Stimulated activated CD4-positive, alpha-beta T cell treated with anti-CD3 and anti-CD28 coated beads, TNF-alpha, amount 100 ng/mL, for 48 hours (primary cell): ENCODE data around the gene TXLNB.

Experiments
- DNase-seq, 3 donors: peaks; one replicate each; pipeline ENCODE4 v3.0.0-alpha.2; 2020; ENCODE audit warnings: low read depth in 3 of 3

TXLNB gene

DNA sequence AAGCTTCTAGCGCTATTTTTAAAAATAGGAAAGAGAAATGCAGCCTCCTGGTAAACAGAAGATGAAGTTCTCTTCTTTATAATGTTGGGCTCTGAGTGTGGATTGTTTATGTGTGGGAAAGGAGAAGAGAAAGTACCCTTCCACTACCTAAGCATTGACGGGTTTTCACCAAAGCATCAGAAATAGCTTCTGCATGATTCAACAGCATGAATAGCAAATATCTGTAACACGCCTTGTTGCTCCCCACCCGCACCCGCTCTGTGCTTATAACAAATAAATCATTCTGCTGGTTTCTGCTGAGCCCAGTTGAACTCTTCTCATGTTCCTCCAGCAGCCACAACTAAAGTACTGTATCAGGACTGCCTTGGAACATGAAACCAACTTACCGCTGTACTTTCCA is 20.7 kb downstream of the TXLNB start:
- DNase-seq = no peak

DNA sequence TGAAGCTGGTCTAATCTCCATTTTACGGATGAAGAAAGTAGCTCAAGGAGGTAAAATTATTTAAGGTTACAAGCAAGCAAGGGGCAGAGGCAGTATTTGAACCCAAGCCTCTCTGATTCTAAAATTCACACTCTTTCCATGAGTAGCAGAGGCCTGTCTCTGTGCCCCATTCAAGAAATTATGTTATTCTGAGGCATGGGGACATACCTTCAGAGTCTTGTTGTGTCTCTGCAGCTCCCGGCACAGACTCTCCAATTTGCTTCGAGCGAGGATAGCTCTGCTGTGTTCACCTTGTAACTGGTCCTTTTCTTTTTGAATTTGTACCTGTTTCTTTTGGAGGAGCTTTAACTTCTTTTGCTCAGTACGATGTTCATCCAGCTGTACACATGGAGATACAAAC is 21.5 kb downstream of the TXLNB start:
- DNase-seq = no peak

DNA sequence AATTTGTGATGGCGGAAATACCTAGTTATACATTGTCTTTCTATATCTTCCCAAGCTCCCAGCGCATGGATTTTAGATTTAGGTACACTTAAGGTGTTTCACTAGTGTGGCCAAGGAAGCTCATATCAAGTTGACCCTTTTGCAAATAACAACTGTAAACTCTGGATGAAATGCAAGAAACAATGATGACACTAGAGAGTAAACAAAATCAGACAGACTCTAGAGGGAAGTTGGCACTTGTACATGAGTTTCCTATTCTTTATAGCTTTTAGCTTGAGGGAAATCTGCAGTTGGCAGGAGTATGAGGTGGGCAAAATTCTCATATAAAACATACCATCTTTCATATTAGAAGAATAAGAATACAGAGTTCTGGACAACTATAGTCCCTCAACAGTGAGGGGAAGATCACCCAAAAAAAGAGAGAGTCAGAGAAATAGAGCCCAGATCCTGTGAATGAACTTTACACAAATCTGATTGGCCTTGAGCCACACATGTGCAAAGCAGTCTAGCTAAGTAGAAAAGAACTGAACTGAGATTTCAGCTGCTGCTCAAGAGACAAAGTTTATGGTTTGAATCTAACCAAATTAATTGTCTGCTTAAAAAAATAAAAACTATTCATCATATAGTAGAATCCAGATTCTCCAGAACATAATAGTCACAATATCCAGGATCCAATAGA is 26.1 kb downstream of the TXLNB start:
- DNase-seq = no peak

DNA sequence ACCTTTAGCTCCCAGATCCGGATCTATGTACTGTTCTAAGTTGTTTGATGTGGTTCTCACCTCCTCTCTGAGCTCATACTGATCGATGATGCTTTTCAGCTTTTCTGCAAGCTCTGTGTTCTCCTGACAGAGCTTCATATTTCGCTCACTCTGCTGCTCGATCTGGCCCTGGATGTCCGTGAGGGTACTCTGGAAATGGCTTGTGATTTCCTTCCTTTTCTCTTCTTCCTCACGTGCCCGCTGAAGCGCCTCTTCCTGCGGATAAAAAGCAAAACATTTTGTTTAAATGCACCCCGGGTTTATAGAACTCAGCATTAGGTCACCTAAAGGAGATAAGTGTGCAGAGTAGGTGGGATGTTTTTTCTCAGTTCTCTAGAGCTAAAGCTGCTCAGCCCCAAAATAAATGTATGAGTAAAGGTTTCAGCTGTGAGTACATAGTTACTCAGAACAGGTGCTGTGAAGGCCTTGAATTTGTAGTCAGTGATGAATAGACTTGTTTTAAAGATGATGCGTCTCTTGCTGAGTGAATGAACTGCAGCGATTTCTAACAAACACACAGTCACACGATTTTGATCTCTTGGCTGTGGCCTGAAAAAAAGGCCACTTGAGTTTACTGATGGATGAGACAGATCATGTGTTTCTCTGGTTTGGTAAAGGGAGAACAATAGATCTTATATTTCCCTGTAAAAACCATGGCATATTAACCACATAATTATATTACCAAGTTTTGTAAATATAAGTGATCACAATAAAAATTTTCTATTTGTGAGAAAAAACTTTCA is 29.1 kb downstream of the TXLNB start:
- no peak for DNase-seq

DNA sequence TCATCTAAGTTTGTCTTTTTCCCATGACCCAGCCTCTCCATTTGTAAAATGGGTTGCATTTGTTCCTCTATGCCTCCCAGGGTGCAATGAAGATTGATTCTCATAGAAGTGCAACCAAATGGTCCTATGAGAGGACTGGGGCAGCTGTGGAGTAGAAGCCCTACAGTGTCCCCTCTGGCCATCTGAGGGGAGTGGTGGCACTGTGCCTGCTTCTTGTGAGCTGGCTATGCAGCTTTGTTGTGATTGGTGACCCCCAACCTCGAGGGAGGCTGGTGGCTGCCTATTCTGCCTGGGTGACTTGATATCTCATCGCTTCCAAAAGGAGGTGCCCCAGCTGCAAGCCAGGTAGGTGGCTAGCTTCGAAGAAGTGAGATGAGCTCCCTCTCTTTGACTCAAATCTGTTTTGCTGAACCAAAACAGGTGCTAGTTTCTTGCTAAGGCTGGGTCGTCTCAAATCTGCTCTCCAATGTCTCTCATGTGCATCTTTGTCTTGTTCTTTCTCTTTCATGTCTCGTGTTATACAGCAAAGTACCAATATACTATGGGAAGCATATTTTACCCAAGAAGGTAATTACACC is 33.9 kb downstream of the TXLNB start:
- DNase-seq = no peak

DNA sequence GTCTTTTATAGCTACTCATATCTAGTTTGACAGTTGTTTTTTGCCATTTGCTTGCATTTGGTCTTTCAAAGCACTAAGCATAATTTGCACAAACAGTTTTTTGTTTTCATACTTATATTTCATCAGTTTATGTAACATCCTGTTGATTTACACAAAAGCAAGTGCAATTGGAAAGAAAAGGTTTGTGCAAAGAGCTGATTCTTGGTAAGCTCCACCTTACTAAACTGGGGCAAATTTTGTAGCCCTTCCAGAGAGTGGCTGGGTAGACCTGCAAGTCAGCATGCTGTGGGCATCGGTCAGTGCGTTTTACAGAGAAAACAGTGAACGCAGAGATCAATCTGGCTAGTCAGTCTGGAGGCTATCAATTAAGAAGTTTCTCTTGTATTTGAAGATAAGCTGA is 34.5 kb downstream of the TXLNB start:
- DNase-seq = no peak

DNA sequence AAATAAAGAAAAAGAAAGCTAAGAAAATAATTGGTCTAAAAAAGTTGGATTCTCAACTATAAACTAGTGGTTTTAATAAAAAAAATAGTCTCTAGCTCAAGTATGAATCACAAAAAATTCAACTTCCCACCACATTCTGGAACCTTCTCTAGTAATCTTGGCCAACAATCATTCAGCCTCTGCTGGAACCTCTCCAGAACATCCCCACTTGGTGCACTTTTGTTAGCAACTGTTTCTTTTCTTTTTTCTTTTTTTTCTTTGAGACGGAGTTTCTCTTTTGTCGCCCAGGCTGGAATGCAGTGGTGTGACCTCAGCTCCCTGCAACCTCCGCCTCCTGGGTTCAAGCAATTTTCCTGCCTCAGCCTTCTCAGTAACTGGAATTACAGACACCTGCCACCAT is 35.7 kb downstream of the TXLNB start:
- DNase-seq = no peak

DNA sequence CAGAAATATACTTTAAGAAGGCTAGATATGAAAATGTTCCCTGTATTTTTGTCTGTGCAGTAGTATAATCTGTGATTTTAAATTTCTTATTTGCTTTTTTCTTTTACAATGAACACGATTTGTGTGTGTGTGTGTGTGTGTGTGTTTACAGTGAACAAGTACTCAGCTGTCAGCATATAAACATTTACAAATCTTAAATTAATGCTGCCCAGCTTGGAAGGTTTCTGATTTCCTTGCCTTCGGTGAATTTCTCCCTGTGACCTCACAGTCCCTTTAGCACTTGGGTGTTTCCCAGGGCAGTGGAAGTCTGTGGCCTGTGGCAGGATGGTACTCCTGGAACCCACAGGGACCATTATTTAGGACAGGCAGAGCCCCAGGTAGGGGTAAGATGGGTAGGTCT is 37.6 kb downstream of the TXLNB start:
- DNase-seq = no peak

DNA sequence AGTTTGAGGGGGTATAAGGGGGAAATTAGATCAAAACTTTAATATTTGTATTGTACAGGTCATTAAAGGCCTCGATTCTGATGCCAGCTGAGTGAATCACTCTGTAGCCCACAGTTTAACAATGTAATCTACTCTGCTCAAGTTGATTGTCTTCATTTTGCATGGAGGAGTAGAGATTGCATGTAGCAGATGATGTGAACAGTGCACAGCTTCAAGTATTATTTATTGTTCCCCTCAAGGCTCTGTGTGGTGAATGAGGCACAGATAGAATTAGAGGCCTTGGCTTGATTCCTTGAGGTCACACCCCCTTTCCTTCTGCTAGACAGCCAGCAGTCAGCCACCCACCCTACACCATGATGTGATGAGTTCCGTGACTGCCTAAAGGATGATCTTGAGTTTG is 38.1 kb downstream of the TXLNB start:
- DNase-seq = no peak

DNA sequence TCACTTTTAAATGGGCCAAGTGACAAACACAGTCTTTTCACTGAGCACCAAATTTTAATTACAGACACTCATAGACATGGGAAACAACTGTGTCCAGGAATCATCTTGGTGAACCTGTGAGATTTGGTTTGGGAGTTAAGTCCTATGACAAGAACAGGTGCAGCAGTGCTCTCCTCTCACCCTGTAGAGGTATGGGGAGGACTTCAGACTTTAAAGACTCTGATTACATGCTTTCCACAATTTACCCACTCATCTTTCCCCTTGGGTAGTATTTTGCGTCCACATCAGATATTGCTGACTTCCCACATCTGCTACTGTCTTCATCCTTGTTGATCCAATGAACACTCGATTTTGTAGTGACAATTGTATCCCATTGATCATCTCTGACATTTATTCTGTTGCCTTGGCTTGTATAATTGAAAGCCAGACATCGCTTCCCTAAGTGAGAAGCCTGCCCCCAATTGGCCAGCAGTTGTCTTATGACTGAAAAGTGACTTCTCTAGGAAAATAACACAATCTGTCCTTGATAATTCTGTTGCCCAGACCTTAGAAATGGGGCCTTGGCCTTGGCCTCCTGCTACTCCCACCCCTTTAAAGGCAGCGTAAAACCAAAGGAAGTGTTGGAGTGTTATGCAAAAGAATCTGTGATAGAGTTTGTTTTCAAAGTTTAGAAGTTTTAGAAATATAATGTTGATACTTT is 40.0 kb downstream of the TXLNB start:
- DNase-seq = no peak

DNA sequence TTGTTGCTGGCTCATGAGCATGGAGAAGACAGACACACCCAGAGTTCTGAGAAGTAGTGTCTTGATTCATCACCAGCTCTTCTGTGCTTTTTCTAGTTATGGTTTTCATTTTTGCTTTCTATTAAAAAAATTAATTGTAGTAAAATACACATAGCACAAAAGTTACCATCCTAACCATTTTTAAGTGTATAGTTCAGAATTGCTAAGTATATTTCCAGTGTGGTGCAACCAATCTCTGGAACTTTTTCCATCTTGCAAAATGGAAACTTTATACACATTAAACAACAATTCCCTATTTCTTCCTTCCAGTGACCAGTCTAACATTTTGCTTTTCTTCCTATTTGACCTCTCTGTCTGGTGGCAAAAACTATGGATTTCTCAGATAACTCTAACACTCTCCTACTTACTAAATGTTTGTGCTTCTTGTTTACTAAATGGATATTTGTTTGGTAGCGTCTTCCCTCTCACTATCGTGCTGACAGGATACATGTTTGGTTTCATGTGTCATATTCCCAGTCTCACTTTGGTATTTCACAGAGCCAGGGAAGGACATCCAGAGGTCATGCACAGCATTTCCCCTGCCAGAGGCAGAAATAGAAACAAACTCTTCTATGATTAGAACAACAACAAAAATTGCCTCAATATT is 40.6 kb downstream of the TXLNB start:
- no peak for DNase-seq

DNA sequence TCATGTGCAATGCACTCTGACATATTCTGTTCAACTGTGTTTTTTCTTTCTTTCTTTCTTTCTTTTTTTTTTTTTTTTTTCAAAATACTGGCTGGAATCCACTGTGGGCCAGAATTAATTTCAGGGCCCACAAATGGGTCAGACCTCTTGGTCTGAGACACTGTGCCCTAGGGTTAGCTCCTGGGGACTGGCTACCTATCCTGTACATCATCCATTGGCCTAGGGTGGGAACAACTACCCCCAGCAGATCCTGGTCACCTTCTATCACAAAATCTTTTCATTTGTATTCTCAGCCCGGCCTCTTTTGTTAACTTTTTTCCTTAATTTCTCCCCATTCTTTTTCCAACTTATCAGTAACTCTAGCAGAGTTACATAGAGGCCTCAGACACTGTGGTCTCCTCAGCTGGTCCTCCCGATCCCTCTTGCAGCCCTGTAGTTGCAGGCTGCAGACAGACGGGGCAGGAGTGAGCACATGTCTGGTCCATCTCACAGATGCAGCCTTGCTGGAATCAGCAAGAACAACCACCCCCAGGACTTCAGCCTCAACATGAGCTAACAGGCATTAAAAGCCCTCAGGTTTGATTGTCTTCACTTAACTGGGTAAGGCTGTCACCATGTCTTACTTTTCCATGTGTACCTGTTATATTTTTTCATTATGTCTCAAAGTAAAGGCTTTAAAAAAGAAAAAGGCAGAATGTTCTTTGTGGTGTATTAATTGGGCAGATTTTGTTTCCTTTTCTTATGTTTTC is 41.3 kb downstream of the TXLNB start:
- DNase-seq = peak in 2 of 3 donors; percentile 43 to 48

DNA sequence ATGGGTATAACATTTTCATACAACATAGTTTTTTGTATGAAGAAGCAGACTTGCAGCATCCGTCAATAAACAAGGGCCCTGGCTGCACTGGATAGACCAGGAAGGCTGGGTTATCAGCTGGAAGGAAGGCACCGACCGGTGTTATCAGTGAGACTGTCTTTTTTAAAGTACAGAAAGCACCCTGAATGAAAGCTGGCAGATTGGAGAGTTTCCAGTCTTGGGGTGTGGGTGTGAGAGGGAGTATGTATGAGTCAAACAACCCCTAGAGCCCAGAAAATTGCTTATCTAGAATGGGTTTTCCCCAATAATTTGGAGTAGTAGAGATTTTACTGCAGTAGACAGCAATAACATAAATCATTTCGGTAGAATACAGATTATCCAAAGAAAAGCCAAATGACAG is 42.4 kb downstream of the TXLNB start:
- peak in 1 of 3 donors; percentile 13 for DNase-seq

DNA sequence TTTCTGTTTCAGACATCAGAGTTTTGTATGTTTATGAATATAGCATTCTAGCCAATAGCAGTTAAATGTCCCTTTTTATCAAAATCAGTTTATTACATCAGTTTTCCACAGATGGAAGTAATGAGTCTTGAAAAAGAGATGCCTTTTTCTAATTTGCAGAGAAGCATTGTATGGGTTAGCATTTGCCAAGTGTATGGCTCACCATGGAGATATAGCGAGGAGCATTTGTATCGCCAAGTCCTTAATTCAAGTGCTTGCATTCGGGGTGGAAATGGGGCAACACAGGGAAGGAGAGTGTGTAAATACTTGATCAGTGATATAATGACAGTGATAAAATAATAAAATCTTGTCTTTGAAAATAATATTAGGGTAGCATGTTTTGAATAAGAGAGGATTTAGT is 42.9 kb downstream of the TXLNB start:
- no peak for DNase-seq

DNA sequence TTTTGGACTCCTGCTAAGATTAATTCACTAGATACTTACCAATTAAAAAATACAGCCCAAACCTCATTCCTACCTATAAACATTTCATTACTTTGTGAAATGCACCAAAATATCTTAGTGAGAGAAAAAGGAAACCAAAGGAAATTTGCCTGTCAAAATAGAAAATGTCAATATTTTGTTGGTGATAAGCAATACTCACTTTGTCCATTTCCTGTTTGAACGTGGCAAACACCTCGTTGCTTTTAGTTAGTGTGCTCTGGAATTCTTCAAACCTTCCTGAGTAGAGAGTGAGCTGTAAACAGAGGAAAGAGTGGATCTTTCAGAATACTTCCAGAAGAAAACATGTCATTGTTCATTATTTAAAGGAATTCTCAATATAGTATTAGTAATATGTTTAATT is 44.2 kb downstream of the TXLNB start:
- no peak for DNase-seq

DNA sequence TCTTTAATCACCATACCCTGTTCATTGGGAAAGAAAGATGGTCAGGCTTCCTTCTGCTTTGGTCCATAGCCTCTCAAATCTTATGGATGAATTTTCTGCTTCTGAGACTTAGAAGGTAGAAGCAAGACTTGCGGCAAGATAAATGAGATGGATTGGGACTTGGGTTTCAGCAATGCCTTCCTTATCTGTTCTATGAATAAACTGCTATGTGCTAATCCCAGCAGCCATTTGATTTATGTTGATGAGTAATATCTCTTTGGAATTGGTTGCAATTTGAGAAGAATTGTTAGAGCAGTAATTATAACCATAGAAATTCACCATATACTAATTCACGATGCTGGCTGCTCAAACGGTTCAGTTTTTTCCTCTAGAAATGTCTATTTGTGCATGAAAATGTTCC is 48.3 kb downstream of the TXLNB start:
- no peak for DNase-seq

DNA sequence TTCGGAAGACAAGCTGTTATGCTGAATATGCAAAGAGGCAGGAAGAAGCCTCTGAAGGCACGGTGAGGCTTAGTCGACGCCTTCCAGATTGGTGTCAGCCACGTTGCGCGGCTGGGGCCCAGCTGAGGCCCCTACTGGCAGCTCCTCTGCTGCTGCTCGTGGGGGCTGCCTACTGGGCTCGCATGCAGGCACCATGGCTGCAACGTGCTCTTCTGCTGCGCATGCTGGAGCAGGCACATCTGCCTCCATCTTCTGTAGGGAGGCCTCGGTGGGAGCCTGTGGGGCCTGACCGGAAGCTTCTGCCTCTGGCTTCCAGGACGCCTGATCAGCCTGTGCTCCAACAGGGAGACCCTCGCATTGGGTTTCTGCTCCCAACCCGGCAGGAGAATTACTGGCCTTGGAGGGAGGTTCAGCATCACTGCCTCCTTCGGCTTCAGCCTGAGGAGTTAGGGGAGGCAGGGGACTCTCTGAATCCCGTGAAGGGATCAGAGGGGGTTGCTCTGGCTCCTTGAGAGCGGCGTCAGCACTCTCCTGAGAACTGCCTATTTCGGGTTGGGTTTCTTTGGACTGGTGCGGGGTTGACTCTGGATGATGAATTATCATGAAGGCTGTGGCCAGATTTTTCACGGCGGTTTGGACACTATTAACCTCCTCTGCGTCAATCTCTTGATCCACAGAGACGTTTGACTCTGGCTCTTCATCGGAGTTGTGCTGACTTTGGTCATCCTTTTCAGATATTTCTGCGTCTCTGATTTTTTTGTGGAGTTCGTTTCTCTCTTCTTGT is 49.1 kb downstream of the TXLNB start:
- DNase-seq = no peak

DNA sequence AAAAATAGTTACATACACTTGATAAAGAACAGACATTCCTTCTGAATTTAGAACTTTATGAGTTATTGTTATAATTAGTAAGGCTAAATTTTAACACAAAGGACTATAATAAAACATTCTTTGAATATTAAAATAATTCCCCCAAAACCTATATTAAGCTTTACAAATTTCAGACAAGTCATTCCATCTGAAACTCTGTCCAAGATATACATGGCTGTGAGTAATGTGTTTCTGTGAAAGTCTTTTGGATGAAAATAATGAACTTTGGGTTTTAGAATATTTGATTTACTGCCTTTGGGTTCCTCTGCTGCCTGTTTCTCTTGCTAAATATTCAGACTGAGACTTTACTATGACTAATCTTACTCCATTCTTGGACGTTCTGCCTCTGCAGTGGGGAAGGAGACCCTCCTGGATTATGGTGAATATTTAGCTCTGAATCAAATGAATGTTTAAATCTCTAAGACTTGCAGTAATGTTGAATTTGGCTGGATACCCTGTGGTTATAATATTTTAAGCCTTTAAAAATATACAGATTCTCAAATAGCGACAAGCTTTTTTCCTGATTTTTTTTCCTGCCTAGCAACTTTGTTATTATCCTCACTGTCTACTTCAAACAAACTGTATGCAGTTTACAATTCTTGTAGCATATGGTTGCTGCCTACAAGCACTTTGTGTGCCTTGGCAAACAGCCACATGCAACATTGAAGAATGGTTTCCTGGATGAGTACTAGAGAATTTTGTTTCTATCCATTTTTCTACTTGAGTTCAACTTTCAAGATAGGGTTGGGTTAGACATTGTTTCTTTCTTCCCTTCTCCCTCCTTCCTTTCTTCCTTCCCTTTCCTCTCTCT is 51.4 kb downstream of the TXLNB start:
- no peak for DNase-seq

DNA sequence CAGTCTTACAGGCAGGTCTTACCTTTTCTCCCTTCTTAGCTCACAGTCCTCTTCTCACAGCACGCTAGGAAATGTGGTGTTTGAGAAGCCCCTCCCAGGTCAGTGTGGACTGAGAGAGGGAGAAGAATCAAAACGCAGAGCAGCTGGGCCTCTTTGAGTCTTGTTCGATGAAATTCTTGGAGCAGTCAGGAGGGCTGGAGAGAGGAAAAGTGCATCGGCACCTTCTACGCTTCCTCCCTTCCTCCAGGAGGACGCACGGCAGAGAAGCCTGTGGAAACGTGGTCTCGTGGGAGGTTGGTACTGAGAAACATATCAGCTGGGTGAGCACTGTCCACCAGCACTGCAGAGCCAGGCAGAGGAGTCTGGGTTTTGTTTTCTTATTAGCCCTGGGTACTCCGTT is 52.7 kb downstream of the TXLNB start:
- DNase-seq = no peak

DNA sequence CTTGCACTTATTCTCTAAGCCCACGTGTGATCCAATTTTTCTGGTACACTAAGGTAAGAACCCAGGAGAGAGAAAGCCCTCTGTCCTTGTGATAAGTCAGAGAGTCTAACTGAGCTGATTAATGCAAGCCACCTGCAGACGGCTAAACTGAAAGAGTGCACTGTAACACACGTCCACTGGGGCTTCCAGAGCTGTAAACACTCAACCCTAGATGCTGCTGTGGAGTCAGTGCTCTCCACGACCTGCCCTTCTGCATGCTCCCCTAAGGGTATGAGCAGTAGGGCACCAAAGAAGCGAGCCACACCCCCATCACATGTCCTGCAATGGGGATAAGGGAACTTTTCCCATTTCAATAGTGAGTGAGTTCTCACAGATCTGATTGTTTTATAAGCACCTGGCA is 55.7 kb downstream of the TXLNB start:
- DNase-seq = no peak
